HEK293 (cell line): Measurements from ENCODE around the gene AHCTF1.

Experiments
- CTCF ChIA-PET: fragments of 350-600 bp; formaldehyde crosslinking; extraction: SDS; loops from one replicate; lab custom pipeline; 2021; ENCODE audit warnings: antibody characterized with exemption; lab: Yijun Ruan, JAX
- POLR2A ChIA-PET: fragments of 300-600 bp; formaldehyde crosslinking; extraction: SDS; loops from one replicate; lab custom pipeline; 2020; ENCODE audit warnings: antibody characterized with exemption, inconsistent platforms; lab: Yijun Ruan, JAX
- H3K27ac ChIP-seq: fragments of 200-500 bp; sonication (Bioruptor generic); 2 replicates; pipeline ENCODE4 v1.5.1; 2014; ENCODE audit warnings: low read depth, low read length, control low read depth, inconsistent platforms; ENCODE audit errors: extremely low read depth
- H3K36me3 ChIP-seq, 2 experiments: fragments of 200-500 bp in 1 of 2; sonication (Bioruptor generic) in 1 of 2; 1 replicate in 1 of 2; 2 replicates in 1 of 2; pipeline ENCODE4 v1.5.1; 2014 to 2017; ENCODE audit warnings: inconsistent platforms in 2 of 2, low read length in 2 of 2; ENCODE audit not compliant: control insufficient read depth in 2 of 2, insufficient read depth in 1 of 2
- H3K4me1 ChIP-seq: fragments of 200-500 bp; sonication (Bioruptor generic); 2 replicates; pipeline ENCODE4 v1.5.1; 2014; ENCODE audit warnings: mild to moderate bottlenecking, low read length, inconsistent platforms; ENCODE audit not compliant: control insufficient read depth, insufficient read depth
- H3K4me3 ChIP-seq: 2 replicates; pipeline ENCODE4 v1.5.1; 2011; ENCODE audit warnings: low read depth, mild to moderate bottlenecking, control low read depth, low read length, moderate library complexity
- H3K9me3 ChIP-seq: fragments of 200-500 bp; sonication (Bioruptor generic); 2 replicates; pipeline ENCODE4 v1.5.1; 2014; ENCODE audit warnings: low read depth, low read length, inconsistent platforms; ENCODE audit not compliant: control insufficient read depth, insufficient read depth
- FEZF1 ChIP-seq: fragments of 450-650 bp; formaldehyde crosslinking; IDR thresholded peaks from 2 replicates; pipeline ENCODE4 v1.5.1; 2016; ENCODE audit warnings: missing biosample characterization, missing genetic modification characterization
- HOXD13 ChIP-seq: sonication (generic); formaldehyde crosslinking; IDR thresholded peaks from 2 replicates; pipeline ENCODE4 v1.8.0; 2022; ENCODE audit warnings: missing genetic modification reagents, borderline replicate concordance
- MZF1 ChIP-seq: fragments of 450-650 bp; formaldehyde crosslinking; IDR thresholded peaks from 2 replicates; pipeline ENCODE4 v1.5.1; 2017; ENCODE audit warnings: missing biosample characterization, missing genetic modification characterization, borderline replicate concordance
- PATZ1 ChIP-seq: fragments of 450-650 bp; formaldehyde crosslinking; IDR thresholded peaks from 2 replicates; pipeline ENCODE4 v1.5.1; 2016; ENCODE audit warnings: missing biosample characterization, missing genetic modification characterization
- SETDB1 ChIP-seq: IDR thresholded peaks from one replicate; pipeline ENCODE4 v1.6.1; 2017; ENCODE audit warnings: mild to moderate bottlenecking, low read length, moderate library complexity, mixed read lengths; ENCODE audit not compliant: insufficient read length
- ZBTB7A ChIP-seq: fragments of 450-650 bp; formaldehyde crosslinking; IDR thresholded peaks from 2 replicates; pipeline ENCODE4 v1.5.1; 2016; ENCODE audit warnings: low read depth, missing biosample characterization, missing genetic modification characterization
- ZFP41 ChIP-seq: fragments of 450-650 bp; formaldehyde crosslinking; IDR thresholded peaks from 2 replicates; pipeline ENCODE4 v1.5.1; 2016; ENCODE audit warnings: missing biosample characterization, missing genetic modification characterization, borderline replicate concordance
- ZNF132 ChIP-seq: fragments of 450-650 bp; formaldehyde crosslinking; IDR thresholded peaks from 2 replicates; pipeline ENCODE4 v1.5.1; 2017; ENCODE audit warnings: missing biosample characterization, missing genetic modification characterization, borderline replicate concordance
- ZNF138 ChIP-seq: fragments of 450-650 bp; formaldehyde crosslinking; IDR thresholded peaks from 2 replicates; pipeline ENCODE4 v1.5.1; 2016; ENCODE audit warnings: missing biosample characterization, missing genetic modification characterization, borderline replicate concordance
- ZNF16 ChIP-seq: fragments of 450-650 bp; formaldehyde crosslinking; IDR thresholded peaks from 2 replicates; pipeline ENCODE4 v1.5.1; 2016; ENCODE audit warnings: low read depth, missing biosample characterization, missing genetic modification characterization
- ZNF184 ChIP-seq: fragments of 450-650 bp; IDR thresholded peaks from 2 replicates; pipeline ENCODE4 v1.5.1; 2018; ENCODE audit warnings: missing biosample characterization, mild to moderate bottlenecking, missing genetic modification characterization
- ZNF211 ChIP-seq: fragments of 450-650 bp; formaldehyde crosslinking; IDR thresholded peaks from 2 replicates; pipeline ENCODE4 v1.5.1; 2016; ENCODE audit warnings: low read depth, missing biosample characterization, missing genetic modification characterization
- ZNF214 ChIP-seq: fragments of 450-650 bp; formaldehyde crosslinking; IDR thresholded peaks from 2 replicates; pipeline ENCODE4 v1.5.1; 2017; ENCODE audit warnings: missing biosample characterization, mild to moderate bottlenecking, missing genetic modification characterization, borderline replicate concordance
- ZNF266 ChIP-seq: fragments of 450-650 bp; formaldehyde crosslinking; IDR thresholded peaks from 2 replicates; pipeline ENCODE4 v1.5.1; 2016; ENCODE audit warnings: missing biosample characterization, missing genetic modification characterization, low read depth
- ZNF280D ChIP-seq: fragments of 450-650 bp; formaldehyde crosslinking; IDR thresholded peaks from 2 replicates; pipeline ENCODE4 v1.5.1; 2016; ENCODE audit warnings: missing biosample characterization, missing genetic modification characterization
- ZNF37A ChIP-seq: fragments of 450-650 bp; IDR thresholded peaks from 2 replicates; pipeline ENCODE4 v1.5.1; 2018; ENCODE audit warnings: missing biosample characterization, missing genetic modification characterization
- ZNF561 ChIP-seq: fragments of 450-650 bp; IDR thresholded peaks from 2 replicates; pipeline ENCODE4 v1.5.1; 2018; ENCODE audit warnings: missing biosample characterization, missing genetic modification characterization, borderline replicate concordance
- ZNF571 ChIP-seq: fragments of 450-650 bp; formaldehyde crosslinking; IDR thresholded peaks from 2 replicates; pipeline ENCODE4 v1.5.0; 2017; ENCODE audit warnings: missing biosample characterization, missing genetic modification characterization
- ZNF610 ChIP-seq: fragments of 450-650 bp; formaldehyde crosslinking; IDR thresholded peaks from 2 replicates; pipeline ENCODE4 v1.5.1; 2016; ENCODE audit warnings: missing biosample characterization, missing genetic modification characterization, borderline replicate concordance
- ZNF621 ChIP-seq: fragments of 450-650 bp; formaldehyde crosslinking; IDR thresholded peaks from 2 replicates; pipeline ENCODE4 v1.5.1; 2017; ENCODE audit warnings: missing biosample characterization, missing genetic modification characterization
- ZNF677 ChIP-seq: fragments of 450-650 bp; IDR thresholded peaks from 2 replicates; pipeline ENCODE4 v1.5.0; 2018; ENCODE audit warnings: missing biosample characterization, mild to moderate bottlenecking, missing genetic modification characterization, moderate library complexity
- ZNF792 ChIP-seq: fragments of 450-650 bp; formaldehyde crosslinking; IDR thresholded peaks from 2 replicates; pipeline ENCODE4 v1.5.1; 2016; ENCODE audit warnings: missing biosample characterization, missing genetic modification characterization
- ZSCAN16 ChIP-seq: fragments of 450-650 bp; formaldehyde crosslinking; IDR thresholded peaks from 2 replicates; pipeline ENCODE4 v1.5.1; 2016; ENCODE audit warnings: missing biosample characterization, missing genetic modification characterization
- TF ChIP-seq, protein P1 (sequence below): fragments of 450-650 bp; formaldehyde crosslinking; IDR thresholded peaks from 2 replicates; pipeline ENCODE4 v1.5.1; 2016; ENCODE audit warnings: missing biosample characterization, missing genetic modification characterization

The AHCTF1 gene

DNA sequence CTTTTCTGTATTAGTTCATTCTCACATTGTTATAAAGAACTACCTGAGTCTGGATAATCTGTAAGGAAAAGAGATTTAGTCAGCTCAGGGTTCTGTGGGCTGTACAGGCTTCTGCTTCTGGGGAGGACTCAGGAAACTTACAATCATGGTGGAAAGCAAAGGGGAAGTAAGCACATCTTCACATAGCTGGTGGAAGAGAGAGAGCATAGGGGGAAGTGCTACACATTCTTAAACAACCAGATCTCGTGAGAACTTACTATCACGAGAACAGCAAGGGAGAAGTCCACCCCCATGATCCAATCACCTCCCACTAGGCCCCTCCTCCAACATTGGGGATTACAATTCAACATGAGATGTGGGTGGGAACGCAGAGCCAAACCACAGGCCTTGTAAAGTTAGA lies 37.9 kb upstream of the AHCTF1 start:
- POLR2A ChIA-PET = no interaction called here
- no peaks in the 10 kb centered on the region for H3K4me1 ChIP-seq
- H3K4me3 ChIP-seq = no peak overlapping the region
- TF ChIP-seq ZNF280D (tag by site-specific recombination) = no peak
- TF ChIP-seq ZSCAN16 = no peak
- TF ChIP-seq ZNF621 (tag by site-specific recombination) = no peak
- TF ChIP-seq ZNF266 (tag by site-specific recombination) = no peak
- no peak for TF ChIP-seq ZBTB7A
- TF ChIP-seq FEZF1 (tag by site-specific recombination) = no peak
- TF ChIP-seq ZNF571 (tag by site-specific recombination) = no peak
- no peak for TF ChIP-seq ZNF211 (tag by site-specific recombination)
- TF ChIP-seq ZNF561 (tag by site-specific recombination) = no peak
- no peak for TF ChIP-seq ZNF214
- TF ChIP-seq ZNF184 (tag by site-specific recombination) = no peak
- no peak for TF ChIP-seq ZNF16 (tag by site-specific recombination)
- TF ChIP-seq HOXD13 = no peak
- no peak for TF ChIP-seq ZFP41 (tag by site-specific recombination)
- TF ChIP-seq ZNF138 = no peak
- TF ChIP-seq ZNF132 (tag by site-specific recombination) = no peak
- TF ChIP-seq MZF1 = no peak
- TF ChIP-seq, protein P1, sequence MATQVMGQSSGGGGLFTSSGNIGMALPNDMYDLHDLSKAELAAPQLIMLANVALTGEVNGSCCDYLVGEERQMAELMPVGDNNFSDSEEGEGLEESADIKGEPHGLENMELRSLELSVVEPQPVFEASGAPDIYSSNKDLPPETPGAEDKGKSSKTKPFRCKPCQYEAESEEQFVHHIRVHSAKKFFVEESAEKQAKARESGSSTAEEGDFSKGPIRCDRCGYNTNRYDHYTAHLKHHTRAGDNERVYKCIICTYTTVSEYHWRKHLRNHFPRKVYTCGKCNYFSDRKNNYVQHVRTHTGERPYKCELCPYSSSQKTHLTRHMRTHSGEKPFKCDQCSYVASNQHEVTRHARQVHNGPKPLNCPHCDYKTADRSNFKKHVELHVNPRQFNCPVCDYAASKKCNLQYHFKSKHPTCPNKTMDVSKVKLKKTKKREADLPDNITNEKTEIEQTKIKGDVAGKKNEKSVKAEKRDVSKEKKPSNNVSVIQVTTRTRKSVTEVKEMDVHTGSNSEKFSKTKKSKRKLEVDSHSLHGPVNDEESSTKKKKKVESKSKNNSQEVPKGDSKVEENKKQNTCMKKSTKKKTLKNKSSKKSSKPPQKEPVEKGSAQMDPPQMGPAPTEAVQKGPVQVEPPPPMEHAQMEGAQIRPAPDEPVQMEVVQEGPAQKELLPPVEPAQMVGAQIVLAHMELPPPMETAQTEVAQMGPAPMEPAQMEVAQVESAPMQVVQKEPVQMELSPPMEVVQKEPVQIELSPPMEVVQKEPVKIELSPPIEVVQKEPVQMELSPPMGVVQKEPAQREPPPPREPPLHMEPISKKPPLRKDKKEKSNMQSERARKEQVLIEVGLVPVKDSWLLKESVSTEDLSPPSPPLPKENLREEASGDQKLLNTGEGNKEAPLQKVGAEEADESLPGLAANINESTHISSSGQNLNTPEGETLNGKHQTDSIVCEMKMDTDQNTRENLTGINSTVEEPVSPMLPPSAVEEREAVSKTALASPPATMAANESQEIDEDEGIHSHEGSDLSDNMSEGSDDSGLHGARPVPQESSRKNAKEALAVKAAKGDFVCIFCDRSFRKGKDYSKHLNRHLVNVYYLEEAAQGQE = no peak
- H3K36me3 ChIP-seq = peaks cover 0 to 31% of the 10 kb centered on the region in 2 experiments; a peak in 1 of 3 replicates
- no peak overlapping the region for H3K27ac ChIP-seq
- no peaks in the 10 kb centered on the region for H3K9me3 ChIP-seq
- CTCF ChIA-PET = interaction anchor here (0.6 kb wide), 1 partner anchor 63 kb away, joined by 3 read pairs; no protein-coding TSS in a partner anchor

GRCh38 chr1:246966502-246966901 lies 34.8 kb upstream of the AHCTF1 start:
- H3K27ac ChIP-seq = no peak overlapping the region
- H3K4me3 ChIP-seq = no peak overlapping the region
- H3K9me3 ChIP-seq = no peaks in the 10 kb centered on the region
- TF ChIP-seq ZNF677 (tag by site-specific recombination) (no peak), ZNF211 (tag by site-specific recombination) (no peak), SETDB1 (no peak), PATZ1 (no peak), ZNF792 (tag by site-specific recombination) (no peak), ZNF610 (tag by site-specific recombination) (no peak), ZNF132 (tag by site-specific recombination) (no peak), ZNF37A (no peak), ZNF571 (tag by site-specific recombination) (no peak)
- TF ChIP-seq, all 188 proteins: peak for 0
- ChIA-PET CTCF (no interaction called here), POLR2A (no interaction called here)
- Histone ChIP-seq H3K36me3 (peaks cover 0 to 46% of the 10 kb centered on the region in 2 experiments; a peak in 1 of 3 replicates), H3K4me1 (no peaks in the 10 kb centered on the region)
